GM19467 (cell line): Measurements from ENCODE around the gene ANKS1B.
"Not testable (repeated sequence)": the region's sequence is repeated elsewhere in the genome, so short reads cannot be mapped to it uniquely, and the experiment has no call there.

Experiments
- ATAC-seq: cut with Tn5 transposase; IDR thresholded peaks from one replicate; pipeline ENCODE4 v1.9.1; 2021; ENCODE audit warnings: mild to moderate bottlenecking, moderate library complexity; ENCODE audit not compliant: unreplicated experiment

Gene ANKS1B

GRCh38 chr12:99709116-99709515, 275.6 kb downstream of the ANKS1B start:
- ATAC-seq = no peak

- ATAC-seq = no peak
These were observed 276.9 kb downstream of the ANKS1B start for GRCh38 chr12:99707883-99708282.

DNA sequence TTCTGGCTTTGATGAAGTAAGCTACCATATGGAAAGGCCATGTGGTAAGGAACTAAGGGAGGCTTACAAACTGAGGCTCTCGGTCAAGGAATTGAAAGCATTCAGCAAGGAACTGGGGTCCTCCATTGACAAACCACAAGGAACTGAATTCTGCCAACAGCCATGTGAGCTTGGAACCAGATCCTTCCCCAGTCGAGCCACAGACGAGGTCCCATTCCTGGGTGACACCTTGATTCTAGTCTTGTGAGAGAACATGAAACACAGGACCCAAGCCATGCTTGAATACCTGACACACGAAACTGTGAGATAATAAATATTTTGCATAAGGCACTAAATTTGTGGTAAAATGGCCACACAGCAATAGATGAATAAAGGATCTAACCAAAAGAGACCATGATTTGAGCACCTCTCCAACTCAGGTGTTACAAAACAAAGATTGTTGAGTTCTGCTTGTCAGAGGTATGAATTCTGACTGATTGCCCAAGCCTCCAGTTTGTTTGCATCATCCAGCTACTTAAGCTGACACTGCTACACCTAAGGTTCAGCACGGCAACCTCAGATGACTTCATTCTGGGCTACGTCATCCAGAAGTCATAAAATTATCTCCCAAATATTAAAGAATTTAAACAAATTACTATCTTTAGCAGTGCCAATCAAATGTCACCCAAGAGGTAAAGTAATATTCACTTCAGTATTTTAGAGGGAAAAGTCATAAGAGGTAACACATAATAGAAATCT, 277.8 kb downstream of the ANKS1B start:
- ATAC-seq = no peak

GRCh38 chr12:99704458-99704857, 280.3 kb downstream of the ANKS1B start:
- no peak for ATAC-seq

DNA sequence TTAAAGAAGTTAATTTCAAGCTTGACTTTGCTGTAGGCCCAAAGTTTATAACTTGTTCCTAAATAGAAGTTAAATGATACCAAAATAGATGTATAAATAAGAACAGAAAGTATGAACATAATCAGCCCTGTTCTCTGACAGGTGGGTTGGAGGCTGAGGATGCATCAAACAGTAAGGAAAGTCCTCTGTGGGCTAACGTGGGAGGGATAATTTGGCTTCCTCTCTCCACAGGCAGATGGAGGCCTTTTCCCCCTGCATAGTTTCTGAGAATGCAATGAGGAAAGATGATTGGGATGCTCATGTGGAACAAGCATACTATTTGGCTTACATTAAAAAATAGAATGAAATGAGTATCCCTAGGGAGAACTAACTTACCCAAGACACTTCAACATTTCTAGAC, 280.7 kb downstream of the ANKS1B start:
- ATAC-seq = no peak

GRCh38 chr12:99700032-99700431, 284.7 kb downstream of the ANKS1B start:
- no peak for ATAC-seq

GRCh38 chr12:99695050-99695449, 289.7 kb downstream of the ANKS1B start:
- ATAC-seq = no peak

GRCh38 chr12:99686142-99686541, 298.6 kb downstream of the ANKS1B start:
- ATAC-seq = no peak

- no peak for ATAC-seq
These were observed 304.5 kb downstream of the ANKS1B start for GRCh38 chr12:99680276-99680675.

DNA sequence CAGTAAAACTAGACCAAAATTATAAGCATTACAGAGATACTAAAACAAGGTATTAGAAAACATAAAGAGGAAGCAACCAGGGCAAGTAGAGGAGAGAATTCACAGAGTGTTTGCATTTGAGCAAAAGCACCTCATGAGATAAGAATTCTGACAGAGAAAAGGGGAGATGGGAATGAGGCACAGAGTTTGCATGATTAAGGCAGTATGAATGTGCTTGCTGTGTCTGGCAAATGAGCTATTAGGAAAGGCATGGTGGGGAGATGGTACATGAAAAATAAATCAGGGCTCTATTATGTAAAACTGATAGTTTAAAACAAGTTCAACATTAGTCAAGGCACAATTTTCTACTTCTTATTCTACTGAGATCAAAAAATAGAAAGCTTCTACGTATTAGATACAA, 314.1 kb downstream of the ANKS1B start:
- no peak for ATAC-seq

DNA sequence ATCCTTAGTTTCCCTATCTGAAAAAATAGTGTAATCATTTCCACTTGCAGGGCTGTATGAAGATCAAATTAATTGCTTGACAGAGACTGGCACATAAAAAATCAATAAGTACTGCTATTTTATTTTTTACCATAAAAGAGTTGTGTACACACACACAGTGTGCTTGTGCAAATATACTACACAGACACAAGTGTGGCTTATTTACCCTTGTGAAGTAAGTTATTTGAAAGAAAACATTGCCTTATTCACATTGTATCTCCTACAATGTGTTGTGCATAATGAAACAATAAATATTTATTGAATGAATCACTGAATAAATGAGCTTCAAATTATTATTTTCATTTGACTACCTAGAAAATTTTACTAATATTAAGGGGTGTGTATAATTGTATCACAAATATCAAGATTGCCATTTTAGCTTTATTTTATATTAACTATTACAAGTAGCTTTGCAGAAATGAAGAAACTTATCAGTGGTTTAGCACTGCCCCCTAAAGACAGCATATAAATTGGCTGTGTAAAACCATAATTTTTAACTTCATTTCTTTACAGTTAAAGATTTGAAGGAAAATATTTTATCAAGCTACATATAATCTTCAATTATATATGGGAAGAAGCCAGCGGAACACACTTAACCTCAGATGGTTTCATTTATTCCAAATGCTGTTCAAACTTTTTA, 325.9 kb downstream of the ANKS1B start:
- no peak for ATAC-seq

GRCh38 chr12:99649551-99649950, 335.2 kb downstream of the ANKS1B start:
- no peak for ATAC-seq

DNA sequence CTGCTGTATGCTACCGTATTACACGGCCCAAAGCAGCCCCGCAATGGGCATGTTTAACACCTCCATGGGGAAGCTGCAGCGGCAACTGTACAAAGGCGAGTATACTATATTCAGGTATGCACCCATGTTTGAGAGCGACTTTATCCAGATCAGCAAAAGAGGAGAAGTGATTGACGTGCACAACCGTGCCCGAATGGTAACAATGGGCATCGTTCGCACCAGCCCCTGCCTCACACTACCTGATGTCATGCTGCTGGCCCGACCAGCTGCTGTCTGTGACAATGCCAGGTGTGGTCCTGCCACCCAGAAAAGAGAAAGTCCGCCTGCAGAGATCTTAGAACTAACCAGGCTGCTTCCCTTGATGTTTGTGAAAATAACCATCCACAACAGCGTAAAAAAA, 336.6 kb downstream of the ANKS1B start:
- no peak for ATAC-seq

DNA sequence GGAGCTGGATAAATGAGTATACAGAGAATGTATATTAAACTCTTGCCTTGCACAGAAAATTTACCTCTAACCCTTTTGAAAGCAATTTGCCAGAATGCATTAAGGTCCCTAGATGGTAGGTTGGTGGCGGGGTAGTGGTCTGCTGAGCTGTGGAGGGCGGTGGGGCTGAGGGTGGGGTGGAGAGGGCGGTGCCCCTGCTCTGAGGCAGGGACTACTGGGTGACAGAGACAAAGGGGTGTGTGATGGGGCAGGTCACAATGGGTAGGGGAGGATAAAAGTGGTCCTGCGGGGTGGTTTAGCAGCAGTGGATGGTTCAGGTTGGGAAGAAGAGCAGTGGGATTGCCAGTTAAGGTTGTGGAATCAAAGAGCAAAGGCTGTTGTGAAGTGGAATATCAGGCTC, 337.3 kb downstream of the ANKS1B start, which contains the start of gene GARIN6:
GARIN6 (plus strand) TSS at position 301 of the 400 bp plus-strand sequence. CDS start 422 bp downstream, outside the sequence.
- ATAC-seq = no peak

GRCh38 chr12:99644629-99645028, 340.1 kb downstream of the ANKS1B start:
- ATAC-seq = no peak

GRCh38 chr12:99627459-99627858, 357.3 kb downstream of the ANKS1B start:
- no peak for ATAC-seq

- ATAC-seq = not testable (repeated sequence)
These were observed 360.1 kb downstream of the ANKS1B start for GRCh38 chr12:99624591-99624990.

- ATAC-seq = no peak
These were observed 364.6 kb downstream of the ANKS1B start for GRCh38 chr12:99620159-99620479.

- ATAC-seq = peak; percentile 82
These were observed 365.2 kb downstream of the ANKS1B start for GRCh38 chr12:99619389-99620158.

GRCh38 chr12:99618657-99619056, 366.1 kb downstream of the ANKS1B start:
- no peak for ATAC-seq

GRCh38 chr12:99611599-99611998, 373.1 kb downstream of the ANKS1B start:
- no peak for ATAC-seq

GRCh38 chr12:99611117-99611516, 373.6 kb downstream of the ANKS1B start:
- ATAC-seq = no peak
